HCT116 (cell line): ENCODE measurements around the gene LYSMD4. TPM values are rescaled to one million over a fixed set of nuclear protein-coding genes. Genes with fewer than 3 reads are reported as not detected.

Experiments used
- ATAC-seq: fragments of 200-7000 bp; cut with Tn5 transposase; 2 replicates; pipeline ENCODE4 v1.9.1; 2020; ENCODE audit warnings: mild to moderate bottlenecking, moderate library complexity
- BruUV-seq: library from RNA; stranded (reverse); fragments of 400-500 nt; replicated peaks from 2 replicates; lab custom pipeline; 2021; lab: Mats Ljungman, UMichigan
- CTCF ChIA-PET: fragments of 300-600 bp; sonication (Branson Sonifier 250); formaldehyde crosslinking; loops from one replicate; lab custom pipeline; 2021; ENCODE audit warnings: antibody characterized with exemption; lab: Charles Lee
- POLR2A ChIA-PET: fragments of 300-600, 350-600 bp; sonication (Branson Sonifier 250); formaldehyde crosslinking; loops from one replicate; lab custom pipeline; 2021; ENCODE audit warnings: antibody characterized with exemption; lab: Charles Lee
- RAD21 ChIA-PET, 2 experiments: fragments of 300-600 bp; sonication (Branson Sonifier 250); formaldehyde crosslinking; loops; one replicate each; lab custom pipeline; 2023; ENCODE audit warnings: low total read pairs in 2 of 2; ENCODE audit not compliant: uncharacterized antibody in 2 of 2, unreplicated experiment in 2 of 2, low non-redundant PET in 1 of 2; lab: Charles Lee
- DNase-seq: peaks from one replicate; pipeline ENCODE4 v3.0.0-alpha.2; 2010; ENCODE audit warnings: low read depth, low spot score
- H2AFZ ChIP-seq: fragments of 200-600 bp; shearing (Covaris generic), sonication (generic); 2 replicates; pipeline ENCODE4 v1.6.1; 2017; ENCODE audit warnings: low read depth, mixed run types, mixed read lengths, antibody characterized with exemption, low read length; ENCODE audit not compliant: poor library complexity, severe bottlenecking
- H3K27ac ChIP-seq: 2 replicates; pipeline ENCODE4 v1.5.1; 2012; ENCODE audit warnings: low read depth, low read length
- H3K27me3 ChIP-seq: fragments of 200-600 bp; sonication (generic); 2 replicates; pipeline ENCODE4 v1.6.1; 2016; ENCODE audit warnings: mixed run types, low read length, mixed read lengths; ENCODE audit not compliant: insufficient read depth
- H3K36me3 ChIP-seq, 2 experiments: fragments of 200-500 bp in 1 of 2; fragments of 200-600 bp in 1 of 2; sonication (Bioruptor generic) in 1 of 2; sonication (generic) in 1 of 2; 2 replicates each; pipeline versions ENCODE4 v1.5.1 to v1.6.1; 2014 to 2016; ENCODE audit warnings: low read length in 2 of 2, inconsistent platforms in 1 of 2, mixed read lengths in 1 of 2, mixed run types in 1 of 2; ENCODE audit not compliant: insufficient read depth in 2 of 2, control insufficient read depth in 1 of 2
- H3K4me1 ChIP-seq, 2 experiments: fragments of 200-600 bp in 1 of 2; sonication (generic) in 1 of 2; 2 replicates each; pipeline versions ENCODE4 v1.5.1 to v1.6.1; 2012 to 2017; ENCODE audit warnings: low read length in 2 of 2, inconsistent platforms in 1 of 2, mild to moderate bottlenecking in 1 of 2, mixed read lengths in 1 of 2, mixed run types in 1 of 2, moderate library complexity in 1 of 2; ENCODE audit not compliant: insufficient read depth in 2 of 2, control insufficient read depth in 1 of 2
- H3K4me2 ChIP-seq: fragments of 200-600 bp; sonication (generic); 2 replicates; pipeline ENCODE4 v1.6.1; 2017; ENCODE audit warnings: mixed run types, low read length, mixed read lengths
- H3K4me3 ChIP-seq, 2 experiments: fragments of 200-600 bp in 1 of 2; sonication (generic) in 1 of 2; replicated peaks in 1 of 2; 2 replicates each; pipeline ENCODE4 v1.5.1; 2011 to 2016; ENCODE audit warnings: low read length in 2 of 2, control low read depth in 1 of 2, low read depth in 1 of 2, mild to moderate bottlenecking in 1 of 2, mixed read lengths in 1 of 2, mixed run types in 1 of 2
- H3K79me2 ChIP-seq: fragments of 200-600 bp; sonication (generic); 2 replicates; pipeline ENCODE4 v1.6.1; 2017; ENCODE audit warnings: mild to moderate bottlenecking, mixed run types, low read length, moderate library complexity, mixed read lengths; ENCODE audit not compliant: insufficient read depth
- H3K9ac ChIP-seq: fragments of 200-600 bp; sonication (generic); 2 replicates; pipeline ENCODE4 v1.6.1; 2016; ENCODE audit warnings: low read length, mixed read lengths
- H3K9me2 ChIP-seq: fragments of 200-600 bp; sonication (generic), shearing (Covaris generic); 2 replicates; pipeline ENCODE4 v1.6.1; 2017; ENCODE audit warnings: mixed run types, mild to moderate bottlenecking, moderate library complexity; ENCODE audit not compliant: insufficient read depth
- H3K9me3 ChIP-seq, 2 experiments: fragments of 200-500 bp in 1 of 2; fragments of 200-600 bp in 1 of 2; sonication (Bioruptor generic) in 1 of 2; sonication (generic) in 1 of 2; 2 replicates each; pipeline ENCODE4 v1.6.1; 2014 to 2017; ENCODE audit warnings: low read length in 2 of 2, mixed read lengths in 2 of 2, inconsistent platforms in 1 of 2, low read depth in 1 of 2, mild to moderate bottlenecking in 1 of 2, mixed run types in 1 of 2, moderate library complexity in 1 of 2; ENCODE audit not compliant: control insufficient read depth in 1 of 2, insufficient read depth in 1 of 2
- H4K20me1 ChIP-seq: fragments of 200-600 bp; sonication (generic), shearing (Covaris generic); 2 replicates; pipeline ENCODE4 v1.6.1; 2017; ENCODE audit warnings: mixed run types, mild to moderate bottlenecking, moderate library complexity; ENCODE audit not compliant: insufficient read depth
- CBX3 ChIP-seq: IDR thresholded peaks from 2 replicates; pipeline ENCODE4 v1.6.1; 2012; ENCODE audit warnings: low read depth
- CEBPB ChIP-seq: IDR thresholded peaks from 2 replicates; pipeline ENCODE4 v1.6.1; 2012; ENCODE audit warnings: low read depth
- EGR1 ChIP-seq: IDR thresholded peaks from 2 replicates; pipeline ENCODE4 v1.6.1; 2012; ENCODE audit warnings: low read depth
- EZH2 ChIP-seq: fragments of 200-600 bp; sonication (generic); IDR thresholded peaks from 2 replicates; pipeline ENCODE4 v1.6.1; 2017; ENCODE audit warnings: antibody characterized with exemption, mixed run types
- FOSL1 ChIP-seq: IDR thresholded peaks from 2 replicates; pipeline ENCODE4 v1.6.1; 2012; ENCODE audit warnings: low read depth
- JUND ChIP-seq: IDR thresholded peaks from 2 replicates; pipeline ENCODE4 v1.6.1; 2012
- POLR2AphosphoS5 ChIP-seq: IDR thresholded peaks from 2 replicates; pipeline ENCODE4 v1.6.1; 2011; ENCODE audit warnings: mild to moderate bottlenecking, low read depth, low read length, moderate library complexity
- RAD21 ChIP-seq: IDR thresholded peaks from 2 replicates; pipeline ENCODE4 v1.6.1; 2012; ENCODE audit warnings: low read depth, mild to moderate bottlenecking
- YY1 ChIP-seq: IDR thresholded peaks from 2 replicates; pipeline ENCODE4 v1.6.1; 2011; ENCODE audit warnings: low read length, low read depth, moderate library complexity, mild to moderate bottlenecking; ENCODE audit not compliant: insufficient replicate concordance; ENCODE audit errors: extremely low read depth
- ZFX ChIP-seq: fragments of 450-650 bp; IDR thresholded peaks from 2 replicates; pipeline ENCODE4 v1.6.1; 2017
- ZNF274 ChIP-seq: fragments of 200-500 bp; sonication (Bioruptor generic); IDR thresholded peaks from 2 replicates; pipeline ENCODE4 v1.6.1; 2014; ENCODE audit warnings: mild to moderate bottlenecking, low read depth, low read length, inconsistent platforms
- intact Hi-C: fragments of 100-400 bp; cut with micrococcal nuclease; formaldehyde crosslinking; loops from 2 replicates; pipeline ENCODE4 v1.10.0; 2022
- total RNA-seq: library from RNA; stranded (reverse); gene quantifications from one replicate; pipeline ENCODE4 v1.2.1, GENCODE V29; 2021; ENCODE audit not compliant: unreplicated experiment
- TF ChIP-seq, protein P1 (sequence below): IDR thresholded peaks from 2 replicates; pipeline ENCODE4 v1.6.1; 2012

LYSMD4 gene
- total RNA-seq, 1 experiment from 2014 or later, result 8.6 TPM

GRCh38 chr15:99716540-99717095, 16.6 kb downstream of the LYSMD4 start:
- no peaks in the 10 kb centered on the region for H4K20me1 ChIP-seq
- BruUV-seq, result no TSS peak
- intact Hi-C loops, result no loop called here
- H3K27me3 ChIP-seq, result no peaks in the 10 kb centered on the region
- CTCF ChIA-PET, result interaction anchor here (0.9 to 1.0 kb wide), 2 partner anchors 8 to 12 kb away, joined by 3 to 5 read pairs; no protein-coding TSS in a partner anchor
- H3K4me2 ChIP-seq, result no peak overlapping the region
- H3K4me1 ChIP-seq, result no peaks in the 10 kb centered on the region
- RAD21 ChIA-PET, result interaction anchor here in 1 of 2 experiments (0.6 kb wide), 1 partner anchor 465 kb away, joined by 3 read pairs; the partner anchor contains the start of gene LRRC28
- H3K9me3 ChIP-seq, result no peaks in the 10 kb centered on the region
- POLR2A ChIA-PET, result no interaction called here
- peaks cover 0 to 7% of the 10 kb centered on the region in 2 experiments; a peak in 2 of 4 replicates for H3K36me3 ChIP-seq
- ATAC-seq, result no peak
- no peak for DNase-seq
- H3K27ac ChIP-seq, result no peak overlapping the region
- no peak overlapping the region for H2AFZ ChIP-seq
- no peak overlapping the region for H3K9ac ChIP-seq
- no peak overlapping the region for H3K4me3 ChIP-seq
- no peaks in the 10 kb centered on the region for H3K79me2 ChIP-seq
- TF ChIP-seq FOSL1 (no peak), EZH2 (no peak), RAD21 (no peak), YY1 (no peak), CEBPB (no peak), EGR1 (no peak), POLR2AphosphoS5 (no peak), ZNF274 (no peak), JUND (no peak), ZFX (no peak), CBX3 (no peak)
- TF ChIP-seq, protein P1, sequence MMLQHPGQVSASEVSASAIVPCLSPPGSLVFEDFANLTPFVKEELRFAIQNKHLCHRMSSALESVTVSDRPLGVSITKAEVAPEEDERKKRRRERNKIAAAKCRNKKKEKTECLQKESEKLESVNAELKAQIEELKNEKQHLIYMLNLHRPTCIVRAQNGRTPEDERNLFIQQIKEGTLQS, result no peak
- H3K9me2 ChIP-seq, result no peaks in the 10 kb centered on the region
